WTC11 (cell line): ENCODE measurements around the gene FTL. TPM values are rescaled to one million over a fixed set of nuclear protein-coding genes. Genes with fewer than 3 reads are reported as not detected.
A peak's percentile ranks its signal among the peaks of the same experiment; 100 is the strongest.
"Not testable (repeated sequence)": the region's sequence is repeated elsewhere in the genome, so short reads cannot be mapped to it uniquely, and the experiment has no call there.

ENCODE experiments used
- ATAC-seq: fragments of 200-7000 bp; cut with Tn5 transposase; 2 replicates; pipeline ENCODE4 v1.10.0; 2021; ENCODE audit warnings: mild to moderate bottlenecking, moderate library complexity
- CTCF ChIA-PET: fragments of 300-600 bp; sonication (Branson Sonifier 250); formaldehyde crosslinking; loops from one replicate; lab custom pipeline; 2021; ENCODE audit warnings: antibody characterized with exemption; lab: Charles Lee
- POLR2A ChIA-PET: fragments of 350-600 bp; sonication (Branson Sonifier 250); formaldehyde crosslinking; loops from one replicate; lab custom pipeline; 2021; ENCODE audit warnings: antibody characterized with exemption; lab: Charles Lee
- DNase-seq: peaks from one replicate; pipeline ENCODE4 v3.0.0; 2021; ENCODE audit warnings: low spot score
- H3K27ac Mint-ChIP-seq: 2 replicates; pipeline ENCODE4 v1.8.0; 2021; ENCODE audit warnings: mixed read lengths
- H3K27me3 Mint-ChIP-seq: 2 replicates; pipeline ENCODE4 v1.8.0; 2021; ENCODE audit warnings: low read depth, mild to moderate bottlenecking, moderate library complexity, mixed read lengths
- H3K36me3 Mint-ChIP-seq: 2 replicates; pipeline ENCODE4 v1.8.0; 2021; ENCODE audit warnings: mixed read lengths
- H3K4me1 Mint-ChIP-seq: 2 replicates; pipeline ENCODE4 v1.8.0; 2022; ENCODE audit warnings: mixed read lengths
- H3K4me3 Mint-ChIP-seq: 2 replicates; pipeline ENCODE4 v1.8.0; 2021; ENCODE audit warnings: mild to moderate bottlenecking, moderate library complexity, mixed read lengths
- H3K9me3 Mint-ChIP-seq: 2 replicates; pipeline ENCODE4 v1.8.0; 2021; ENCODE audit warnings: mixed read lengths
- CBFB ChIP-seq: sonication (generic); formaldehyde crosslinking; IDR thresholded peaks from 2 replicates; pipeline ENCODE4 v1.8.1; 2022; ENCODE audit warnings: mild to moderate bottlenecking, low read depth, missing genetic modification reagents
- E2F4 ChIP-seq: sonication (generic); formaldehyde crosslinking; IDR thresholded peaks from 2 replicates; pipeline ENCODE4 v1.8.1; 2022; ENCODE audit warnings: low read depth, mild to moderate bottlenecking, moderate library complexity, missing genetic modification reagents, borderline replicate concordance
- GABPB1 ChIP-seq: sonication (generic); formaldehyde crosslinking; IDR thresholded peaks from 2 replicates; pipeline ENCODE4 v1.8.1; 2023; ENCODE audit warnings: mild to moderate bottlenecking, missing genetic modification reagents
- IRF2 ChIP-seq: sonication (generic); formaldehyde crosslinking; IDR thresholded peaks from 2 replicates; pipeline ENCODE4 v1.8.0; 2022; ENCODE audit warnings: low read depth, missing genetic modification reagents, borderline replicate concordance
- JUN ChIP-seq: sonication (generic); formaldehyde crosslinking; IDR thresholded peaks from 2 replicates; pipeline ENCODE4 v1.8.0; 2023; ENCODE audit warnings: mild to moderate bottlenecking, missing genetic modification reagents
- NFYB ChIP-seq: sonication (generic); formaldehyde crosslinking; conservative IDR thresholded peaks from 2 replicates; pipeline ENCODE4 v1.8.0; 2022; ENCODE audit warnings: low read depth, missing genetic modification reagents
- NR3C1 ChIP-seq: sonication (generic); formaldehyde crosslinking; conservative IDR thresholded peaks from 2 replicates; pipeline ENCODE4 v1.8.1; 2023; ENCODE audit warnings: low read depth, mild to moderate bottlenecking, missing genetic modification reagents
- ZNF121 ChIP-seq: sonication (generic); formaldehyde crosslinking; IDR thresholded peaks from 2 replicates; pipeline ENCODE4 v1.8.0; 2023; ENCODE audit warnings: missing genetic modification reagents
- ZNF219 ChIP-seq: sonication (generic); formaldehyde crosslinking; IDR thresholded peaks from 2 replicates; pipeline ENCODE4 v1.8.0; 2023; ENCODE audit warnings: missing genetic modification reagents, mild to moderate bottlenecking, borderline replicate concordance
- ZNF416 ChIP-seq: fragments of 250-450 bp; sonication (Bioruptor Pico); IDR thresholded peaks from 2 replicates; pipeline ENCODE4 v1.9.0; 2021; ENCODE audit warnings: mild to moderate bottlenecking, inconsistent platforms
- ZNF512 ChIP-seq: sonication (generic); formaldehyde crosslinking; IDR thresholded peaks from 2 replicates; pipeline ENCODE4 v1.8.1; 2022; ENCODE audit warnings: missing genetic modification reagents, borderline replicate concordance
- total RNA-seq: library from RNA; stranded (reverse); gene quantifications from 3 replicates; pipeline ENCODE4 v1.2.3, GENCODE V29; 2021
- TF ChIP-seq, protein P1 (sequence below): sonication (generic); formaldehyde crosslinking; IDR thresholded peaks from 2 replicates; pipeline ENCODE4 v1.8.0; 2022; ENCODE audit warnings: mild to moderate bottlenecking, missing genetic modification reagents
- TF ChIP-seq, protein P2 (sequence below): fragments of 250-450 bp; sonication (Bioruptor Pico); IDR thresholded peaks from 2 replicates; pipeline ENCODE4 v1.8.0; 2021; ENCODE audit warnings: mild to moderate bottlenecking

The FTL gene
- total RNA-seq, 1 experiment from 2014 or later = 1,061 TPM

DNA sequence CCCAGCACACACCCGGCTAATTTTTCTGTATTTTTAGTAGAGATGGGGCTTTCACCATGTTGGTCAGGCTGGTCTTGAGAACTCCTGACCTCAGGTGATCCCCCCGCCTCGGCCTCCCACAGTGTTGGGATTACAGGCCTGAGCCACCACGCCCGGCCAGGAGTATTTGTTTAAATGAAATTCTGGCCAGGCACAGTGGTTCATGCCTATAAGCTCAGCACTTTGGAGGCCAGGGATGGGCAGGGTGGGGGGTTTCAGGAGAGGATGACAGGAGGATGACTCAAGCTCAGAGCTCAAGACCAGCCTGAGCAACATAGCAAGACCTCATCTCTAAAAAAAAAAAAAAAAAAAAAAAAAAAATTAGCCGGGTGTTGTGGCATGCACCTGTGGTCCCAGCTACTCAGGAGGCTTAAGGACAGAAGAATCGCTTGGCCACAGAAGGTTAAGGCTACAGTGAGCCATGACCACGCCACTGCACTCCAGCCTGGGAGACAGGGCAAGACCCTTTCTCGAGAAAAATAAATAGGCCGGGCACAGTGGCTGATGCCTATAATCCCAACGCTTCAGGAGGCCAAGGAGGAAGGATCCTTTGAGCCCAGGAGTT is 39.8 kb upstream of the FTL start (continued):
- no peak for TF ChIP-seq IRF2 (CRISPR knock-in tag)

- POLR2A ChIA-PET, ATAC-seq: not testable (repeated sequence)
- CTCF ChIA-PET = interaction anchor here (1.3 to 1.7 kb wide), 2 partner anchors 26 to 45 kb away, joined by 4 to 7 read pairs; partner anchors contain the start of gene NUCB1
These were observed 39.2 kb upstream of the FTL start for GRCh38 chr19:48925890-48926289.

GRCh38 chr19:48926909-48927308 is 38.2 kb upstream of the FTL start:
- no peak for DNase-seq
- Mint-ChIP-seq H3K4me1 (no peaks in the 10 kb centered on the region), H3K9me3 (no peaks in the 10 kb centered on the region), H3K4me3 (no peak overlapping the region), H3K27ac (peak overlapping the region; percentile 57; the same call in 1 of the 2 replicates), H3K27me3 (peaks cover 20% of the 10 kb centered on the region), H3K36me3 (peaks cover 3% of the 10 kb centered on the region)
- ChIA-PET CTCF (interaction anchor here (1.1 to 1.7 kb wide), 2 partner anchors 8 to 44 kb away, joined by 4 to 7 read pairs; no protein-coding TSS in a partner anchor), POLR2A (interaction anchor here (0.7 kb wide), 1 partner anchor 72 kb away, joined by 3 read pairs; no protein-coding TSS in a partner anchor)
- ATAC-seq = no peak
- no peak for TF ChIP-seq JUN (CRISPR knock-in tag)
- TF ChIP-seq, protein P1, sequence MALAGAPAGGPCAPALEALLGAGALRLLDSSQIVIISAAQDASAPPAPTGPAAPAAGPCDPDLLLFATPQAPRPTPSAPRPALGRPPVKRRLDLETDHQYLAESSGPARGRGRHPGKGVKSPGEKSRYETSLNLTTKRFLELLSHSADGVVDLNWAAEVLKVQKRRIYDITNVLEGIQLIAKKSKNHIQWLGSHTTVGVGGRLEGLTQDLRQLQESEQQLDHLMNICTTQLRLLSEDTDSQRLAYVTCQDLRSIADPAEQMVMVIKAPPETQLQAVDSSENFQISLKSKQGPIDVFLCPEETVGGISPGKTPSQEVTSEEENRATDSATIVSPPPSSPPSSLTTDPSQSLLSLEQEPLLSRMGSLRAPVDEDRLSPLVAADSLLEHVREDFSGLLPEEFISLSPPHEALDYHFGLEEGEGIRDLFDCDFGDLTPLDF (CRISPR knock-in tag) = no peak
- TF ChIP-seq ZNF219 (CRISPR knock-in tag) = no peak
- TF ChIP-seq NFYB = no peak
- no peak for TF ChIP-seq CBFB
- no peak for TF ChIP-seq E2F4
- TF ChIP-seq ZNF512 (CRISPR knock-in tag) = no peak
- no peak for TF ChIP-seq ZNF416
- no peak for TF ChIP-seq ZNF121 (CRISPR knock-in tag)

More at GRCh38 chr19:48925890-48926289, 39.2 kb upstream of the FTL start:
- H3K4me3 Mint-ChIP-seq, H3K36me3 Mint-ChIP-seq, DNase-seq, H3K27ac Mint-ChIP-seq, H3K4me1 Mint-ChIP-seq, H3K9me3 Mint-ChIP-seq: not testable (repeated sequence)
- H3K27me3 Mint-ChIP-seq = peaks cover 10% of the 10 kb centered on the region; the same call in 1 of the 2 replicates

- H3K9me3 Mint-ChIP-seq, H3K36me3 Mint-ChIP-seq, H3K4me3 Mint-ChIP-seq, H3K4me1 Mint-ChIP-seq, DNase-seq, POLR2A ChIA-PET, ATAC-seq, H3K27ac Mint-ChIP-seq: not testable (repeated sequence)
- peaks cover 25% of the 10 kb centered on the region for H3K27me3 Mint-ChIP-seq
- CTCF ChIA-PET = interaction anchor here (0.6 to 1.6 kb wide), 3 partner anchors 9 to 43 kb away, joined by 3 to 4 read pairs (median 4); no protein-coding TSS in a partner anchor
These were observed 37.4 kb upstream of the FTL start for GRCh38 chr19:48927692-48928091.

DNA sequence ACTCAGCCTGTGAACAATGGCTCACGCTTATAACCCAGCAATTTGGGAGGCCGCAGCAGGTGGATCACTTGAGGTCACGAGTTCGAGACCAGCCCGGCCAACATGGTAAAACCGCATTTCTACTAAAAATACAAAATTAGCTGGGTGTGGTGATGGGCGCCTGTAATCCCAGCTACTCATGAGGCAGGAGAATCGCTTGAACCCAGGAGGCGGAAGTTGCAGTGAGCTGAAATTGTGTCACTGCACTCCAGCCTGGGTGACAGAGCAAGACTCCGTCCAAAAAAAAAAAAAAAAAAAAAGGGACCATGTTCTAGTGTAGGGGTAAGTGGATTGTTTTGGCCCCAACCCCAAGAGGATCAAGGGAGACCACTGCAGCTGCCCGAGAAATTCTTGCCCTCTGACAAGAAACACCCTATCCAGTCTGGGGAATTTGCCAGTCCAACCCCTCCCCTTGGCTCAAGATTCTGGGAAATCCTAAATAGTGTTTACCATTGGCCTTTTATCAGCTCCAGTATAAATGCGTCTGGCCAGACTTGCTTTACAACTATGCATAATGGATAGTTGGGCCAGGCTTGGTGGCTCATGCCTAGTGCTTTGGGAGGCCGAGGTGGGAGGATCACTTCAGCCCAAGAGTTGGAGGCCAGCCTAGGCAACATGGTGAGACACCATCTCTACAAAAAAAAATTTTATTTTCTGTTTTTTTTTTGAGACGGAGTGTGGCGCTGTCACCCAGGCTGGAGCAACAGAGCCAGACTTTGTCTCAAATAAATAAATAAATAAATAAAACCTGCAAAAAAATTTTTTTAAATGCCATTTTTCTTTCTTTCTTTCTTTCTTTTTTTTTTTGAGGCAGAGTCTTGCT is 36.7 kb upstream of the FTL start:
- Mint-ChIP-seq H3K36me3 (no peaks in the 10 kb centered on the region), H3K27me3 (peaks cover 33% of the 10 kb centered on the region), H3K9me3 (no peaks in the 10 kb centered on the region), H3K4me3 (no peak overlapping the region), H3K4me1 (peaks cover 2% of the 10 kb centered on the region), H3K27ac (no peak overlapping the region)
- DNase-seq (no peak), ATAC-seq (no peak)
- TF ChIP-seq NR3C1 (no peak), JUN (CRISPR knock-in tag) (no peak), GABPB1 (no peak), ZNF219 (CRISPR knock-in tag) (no peak)
- TF ChIP-seq, protein P2, sequence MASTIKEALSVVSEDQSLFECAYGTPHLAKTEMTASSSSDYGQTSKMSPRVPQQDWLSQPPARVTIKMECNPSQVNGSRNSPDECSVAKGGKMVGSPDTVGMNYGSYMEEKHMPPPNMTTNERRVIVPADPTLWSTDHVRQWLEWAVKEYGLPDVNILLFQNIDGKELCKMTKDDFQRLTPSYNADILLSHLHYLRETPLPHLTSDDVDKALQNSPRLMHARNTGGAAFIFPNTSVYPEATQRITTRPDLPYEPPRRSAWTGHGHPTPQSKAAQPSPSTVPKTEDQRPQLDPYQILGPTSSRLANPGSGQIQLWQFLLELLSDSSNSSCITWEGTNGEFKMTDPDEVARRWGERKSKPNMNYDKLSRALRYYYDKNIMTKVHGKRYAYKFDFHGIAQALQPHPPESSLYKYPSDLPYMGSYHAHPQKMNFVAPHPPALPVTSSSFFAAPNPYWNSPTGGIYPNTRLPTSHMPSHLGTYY (CRISPR knock-in tag) = no peak
- POLR2A ChIA-PET = no interaction called here
- CTCF ChIA-PET = interaction anchor here (0.6 to 1.6 kb wide), 3 partner anchors 8 to 42 kb away, joined by 3 to 4 read pairs (median 4); no protein-coding TSS in a partner anchor
